GM21381 (cell line): ENCODE measurements around the gene C3AR1.
"Not testable (repeated sequence)": the region's sequence is repeated elsewhere in the genome, so short reads cannot be mapped to it uniquely, and the experiment has no call there.

ENCODE experiments used
- ATAC-seq: cut with Tn5 transposase; IDR thresholded peaks from one replicate; pipeline ENCODE4 v1.9.1; 2021; ENCODE audit warnings: mild to moderate bottlenecking, moderate library complexity; ENCODE audit not compliant: unreplicated experiment

The C3AR1 gene

DNA sequence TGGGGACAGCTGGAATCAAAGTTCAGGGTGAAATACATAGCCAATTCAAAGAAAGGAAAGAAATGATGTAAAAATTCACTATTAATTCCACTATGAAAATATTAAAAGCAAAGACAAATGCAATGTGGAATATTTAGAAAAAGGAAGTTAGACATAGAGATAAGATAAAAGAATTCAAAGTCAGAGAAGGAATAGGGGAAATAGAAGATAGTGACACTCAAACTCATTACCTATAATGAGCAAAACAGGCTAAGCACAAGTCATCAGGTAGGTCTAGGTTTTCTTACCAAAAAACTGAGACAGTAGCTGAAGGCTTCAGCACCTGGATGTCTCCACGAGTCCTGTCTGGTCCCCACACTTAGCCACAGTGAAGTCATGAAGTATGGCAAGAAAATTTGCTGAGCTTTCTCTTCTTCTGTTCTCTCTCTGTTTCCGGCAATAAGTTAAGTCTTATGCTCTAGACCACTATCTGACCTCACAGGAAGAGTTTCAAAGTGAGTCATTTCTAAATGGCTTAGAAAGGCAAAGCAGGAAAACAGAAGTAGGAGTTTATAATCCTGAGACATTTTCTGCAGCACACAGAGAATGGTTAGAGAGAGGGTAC is at the start of gene C3AR1:
Gene C3AR1 (minus strand): TSS at position 369 of the 604 bp plus-strand sequence. CDS start 6,174 bp downstream, outside the sequence.
- peak; percentile 65 for ATAC-seq

DNA sequence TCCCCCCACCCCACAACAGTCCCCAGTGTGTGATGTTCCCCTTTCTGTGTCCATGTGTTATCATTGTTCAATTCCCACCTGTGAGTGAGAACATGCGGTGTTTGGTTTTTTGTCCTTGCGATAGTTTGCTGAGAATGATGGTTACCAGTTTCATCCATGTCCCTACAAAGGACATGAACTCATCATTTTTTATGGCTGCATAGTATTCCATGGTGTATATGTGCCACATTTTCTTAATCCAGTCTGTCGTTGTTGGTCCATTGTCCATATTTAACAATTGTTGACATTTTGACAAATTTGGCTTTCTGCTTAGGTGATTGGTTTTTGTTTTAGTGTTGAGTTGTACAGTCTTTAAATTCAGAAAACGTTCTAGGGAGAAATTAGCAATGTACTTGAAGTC is 47.0 kb upstream of the C3AR1 start:
- ATAC-seq: not testable (repeated sequence)

DNA sequence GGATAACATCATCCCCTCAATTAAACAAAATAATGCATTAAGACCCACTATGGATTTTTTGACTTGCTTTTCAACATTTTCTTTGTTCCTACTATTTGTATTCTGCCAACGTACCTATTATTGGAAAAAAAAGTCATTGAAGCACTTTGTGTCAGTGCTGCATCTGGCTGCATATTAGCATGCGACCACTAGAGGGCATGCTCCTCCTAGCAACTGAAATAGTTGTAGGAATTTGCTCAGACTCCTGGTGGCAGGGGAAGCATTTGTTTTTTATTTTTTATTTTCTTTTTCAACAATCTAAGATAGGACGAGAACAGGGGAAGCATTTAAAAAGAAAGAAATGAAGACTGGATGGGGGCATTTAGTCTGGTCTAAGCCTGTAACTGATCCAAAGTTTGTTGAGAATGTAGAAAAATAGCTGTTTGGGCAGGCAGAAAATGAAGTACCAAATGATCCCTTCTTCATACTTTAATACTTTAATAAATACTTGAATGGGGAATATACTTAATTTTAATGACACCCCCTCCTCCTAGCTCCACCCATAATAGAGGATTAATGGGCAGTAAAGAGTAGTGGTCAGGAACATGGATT is 42.7 kb upstream of the C3AR1 start:
- ATAC-seq: peak; percentile 51

DNA sequence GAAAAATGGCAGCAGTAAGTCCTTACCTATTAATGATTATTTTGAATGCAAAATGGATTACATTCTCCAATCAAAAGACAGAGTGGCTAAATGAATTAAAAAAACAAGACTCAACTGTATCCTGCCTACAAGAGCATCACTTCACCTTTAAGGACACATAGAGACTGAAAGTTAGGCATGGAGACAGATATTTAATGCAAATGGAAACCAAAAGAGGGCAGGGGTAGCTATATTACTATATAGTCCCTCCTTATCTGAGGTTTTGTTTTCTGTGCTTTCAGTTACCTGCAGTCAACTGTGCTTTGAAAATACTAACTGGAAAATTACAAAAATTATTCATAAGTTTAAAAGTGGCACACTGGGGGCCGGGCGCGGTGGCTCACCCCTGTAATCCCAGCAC is 33.1 kb upstream of the C3AR1 start:
- ATAC-seq: no peak

DNA sequence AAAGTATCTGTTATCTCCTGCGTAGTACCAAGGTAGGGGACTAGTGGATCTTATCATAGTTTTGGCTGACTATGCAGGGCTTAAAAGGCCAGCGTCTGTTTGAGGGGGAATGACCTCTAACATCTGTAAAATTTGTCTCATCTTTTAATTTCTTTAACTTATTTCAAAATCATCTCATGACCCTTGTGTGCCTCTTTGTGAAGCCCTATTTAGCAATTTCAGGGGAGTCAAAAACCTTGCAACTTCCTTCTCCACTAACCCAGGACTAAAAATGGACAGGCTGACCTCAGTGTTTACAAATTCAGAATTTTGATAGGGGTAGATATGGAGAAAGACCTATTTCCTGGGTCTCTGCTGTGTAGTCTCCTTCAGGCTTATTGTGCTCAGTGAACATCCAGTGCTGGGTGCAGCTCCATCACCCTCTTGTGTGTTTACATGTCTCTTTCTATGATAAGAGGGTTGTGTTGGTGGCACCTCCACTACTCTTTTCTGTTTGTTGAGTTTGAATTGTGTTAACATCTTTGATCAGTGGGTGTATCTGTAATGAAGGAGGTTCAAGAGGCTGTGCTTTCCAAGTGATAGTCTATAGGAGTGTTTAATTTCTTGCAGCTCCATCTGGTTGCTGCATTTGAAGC is 30.2 kb upstream of the C3AR1 start:
- ATAC-seq: no peak

DNA sequence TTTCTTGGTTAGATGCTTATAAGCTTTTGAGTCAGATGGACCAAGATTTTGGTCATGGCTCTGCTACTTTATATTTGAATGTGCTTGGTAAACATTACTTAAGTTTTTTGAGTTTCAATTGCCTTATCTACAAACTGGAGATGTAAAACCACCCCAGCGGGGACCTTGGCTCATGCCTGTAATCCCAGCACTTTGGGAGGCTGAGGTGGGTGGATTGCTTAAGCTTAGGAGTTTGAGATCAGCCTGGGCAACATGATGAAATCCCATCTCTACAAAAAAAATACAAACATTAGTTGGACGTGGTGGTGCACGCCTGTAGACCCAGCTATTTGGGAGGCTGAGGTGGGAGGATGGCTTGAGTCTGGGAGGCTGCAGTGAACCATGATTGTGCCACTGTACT is 27.1 kb upstream of the C3AR1 start:
- ATAC-seq: no peak

DNA sequence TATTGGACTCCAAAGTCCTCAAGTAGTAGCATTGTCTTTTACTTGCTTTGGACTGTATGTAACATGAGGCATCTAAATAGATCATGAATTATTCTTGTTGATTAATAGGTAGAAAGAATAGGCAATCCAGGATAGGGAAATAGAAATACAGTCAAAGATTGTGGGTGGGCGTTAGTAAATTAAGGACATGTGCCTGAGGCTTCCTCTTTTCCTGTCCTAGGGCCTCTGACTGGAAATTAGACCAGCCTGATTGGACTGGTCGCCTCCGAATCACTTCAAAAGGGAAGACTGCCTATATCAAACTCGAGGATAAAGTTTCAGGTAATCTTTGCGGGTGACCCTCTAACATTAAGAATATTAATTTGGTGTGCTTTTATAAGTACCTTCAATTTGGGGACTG is 23.6 kb upstream of the C3AR1 start:
- no peak for ATAC-seq

DNA sequence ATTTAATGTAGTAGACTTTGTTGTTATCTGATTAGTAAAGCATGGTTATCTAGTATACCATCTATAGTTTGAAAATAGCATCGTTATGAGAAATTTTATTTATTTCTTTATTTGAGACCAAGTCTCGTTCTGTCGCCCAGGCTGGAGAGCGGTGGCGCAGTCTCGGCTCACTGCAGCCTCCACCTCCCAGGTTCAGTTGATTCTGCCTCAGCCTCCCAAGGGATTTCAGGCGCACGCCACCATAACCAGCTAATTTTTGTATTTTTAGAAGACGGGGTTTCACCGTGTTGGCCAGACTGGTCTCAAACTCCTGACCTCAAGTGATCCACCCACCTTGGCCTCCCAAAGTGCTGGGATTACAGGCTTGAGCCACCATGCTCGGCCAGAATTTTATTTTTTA is 23.1 kb upstream of the C3AR1 start:
- not testable (repeated sequence) for ATAC-seq

DNA sequence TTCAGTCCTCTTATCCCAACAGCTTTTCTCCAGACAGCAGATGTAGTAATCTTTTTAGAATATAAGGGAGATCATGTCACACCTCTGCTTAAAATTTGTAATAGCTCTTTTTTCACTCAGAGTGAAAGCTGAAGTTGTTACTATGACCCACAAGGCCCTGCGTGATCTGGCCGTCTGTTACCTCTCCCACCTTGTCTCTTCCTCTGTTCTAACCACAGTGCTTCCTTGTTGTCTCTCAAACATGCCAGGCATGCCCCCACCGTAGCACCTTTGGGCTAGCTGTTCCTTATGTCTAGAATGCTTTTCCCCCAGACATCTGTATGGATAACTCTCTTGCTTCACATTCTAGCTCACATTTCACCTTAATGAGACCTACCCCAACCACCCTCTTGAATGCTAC is 22.4 kb upstream of the C3AR1 start:
- ATAC-seq: peak; percentile 79

DNA sequence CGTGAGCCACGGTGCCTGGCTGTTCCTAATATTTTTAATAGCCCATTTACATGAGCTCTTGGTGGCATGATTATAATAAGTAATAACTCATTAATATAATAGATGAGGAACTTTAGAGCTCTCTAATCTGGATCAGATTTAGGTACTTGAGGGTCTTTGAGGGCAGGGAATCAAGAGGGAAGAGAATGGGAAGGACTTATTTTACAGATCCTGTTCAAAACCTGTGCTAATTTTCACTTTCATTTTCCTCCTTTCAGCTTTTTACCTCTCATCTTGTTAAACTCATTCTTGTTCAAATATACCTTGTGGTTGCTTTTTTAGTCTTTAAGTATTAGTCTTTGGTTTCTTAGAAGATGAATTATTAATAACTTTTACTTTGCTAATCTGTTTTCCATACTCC is 21.5 kb upstream of the C3AR1 start:
- no peak for ATAC-seq

DNA sequence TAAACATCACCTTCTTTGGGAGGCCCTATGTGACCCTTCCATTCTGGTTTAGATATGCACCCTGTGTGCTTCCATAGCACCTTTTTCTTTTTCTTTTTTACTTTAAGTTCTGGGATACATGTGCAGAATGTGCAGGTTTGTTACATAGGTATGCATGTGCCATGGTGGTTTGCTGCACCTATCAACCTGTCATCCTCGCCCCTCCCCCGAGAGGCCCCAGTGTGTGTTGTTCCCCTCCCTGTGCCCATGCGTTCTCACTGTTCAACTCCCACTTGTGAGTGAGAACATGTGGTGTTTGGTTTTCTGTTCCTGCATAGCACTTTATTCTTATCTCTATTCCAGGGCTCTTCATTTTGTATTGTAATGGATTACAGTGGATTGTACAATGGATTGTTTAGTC is 18.2 kb upstream of the C3AR1 start:
- ATAC-seq: not testable (repeated sequence)

DNA sequence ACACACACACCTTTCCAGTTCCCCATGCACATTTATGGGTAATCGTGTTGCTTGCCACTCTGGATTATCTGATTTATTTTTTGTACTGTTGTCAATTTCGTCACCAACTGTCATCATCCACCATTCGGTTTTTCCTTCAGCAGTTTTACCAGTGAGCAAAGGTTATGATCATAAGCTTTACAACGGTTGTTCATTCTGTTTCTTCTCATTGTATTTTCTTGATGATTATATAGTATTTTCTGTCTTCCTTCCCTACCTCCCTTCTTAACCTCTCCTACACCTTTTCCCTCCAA is 16.6 kb upstream of the C3AR1 start:
- ATAC-seq: no peak

DNA sequence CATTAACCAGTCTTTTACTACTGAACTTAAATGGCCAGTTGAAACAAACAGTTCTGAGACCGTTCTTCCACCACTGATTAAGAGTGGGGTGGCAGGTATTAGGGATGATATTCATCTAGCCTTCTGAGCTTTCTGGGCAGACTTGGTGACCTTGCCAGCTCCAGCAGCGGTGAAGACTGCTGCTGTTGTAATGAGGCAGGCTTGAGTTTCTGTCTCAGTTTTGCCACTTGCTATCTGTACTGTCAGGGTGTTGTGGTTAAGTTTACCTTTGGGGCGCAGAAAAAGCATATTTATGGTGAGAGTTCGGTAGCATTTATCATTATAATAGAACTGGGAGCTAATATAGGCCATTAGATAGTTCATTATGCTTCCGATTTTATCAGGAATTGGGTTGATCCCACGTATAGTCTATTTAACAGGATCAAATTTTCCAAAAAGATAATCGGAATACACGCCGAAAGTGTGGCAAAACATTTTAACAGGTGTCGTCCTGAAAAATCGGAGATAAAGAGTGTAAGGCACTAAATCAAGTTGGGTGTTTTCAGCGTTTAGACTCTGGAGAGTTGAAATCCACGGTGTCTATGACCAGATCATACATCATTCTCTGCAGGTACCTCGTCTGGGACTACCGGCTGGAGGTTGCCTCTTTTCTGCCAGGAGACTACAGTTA is 15.2 kb upstream of the C3AR1 start:
- no peak for ATAC-seq

DNA sequence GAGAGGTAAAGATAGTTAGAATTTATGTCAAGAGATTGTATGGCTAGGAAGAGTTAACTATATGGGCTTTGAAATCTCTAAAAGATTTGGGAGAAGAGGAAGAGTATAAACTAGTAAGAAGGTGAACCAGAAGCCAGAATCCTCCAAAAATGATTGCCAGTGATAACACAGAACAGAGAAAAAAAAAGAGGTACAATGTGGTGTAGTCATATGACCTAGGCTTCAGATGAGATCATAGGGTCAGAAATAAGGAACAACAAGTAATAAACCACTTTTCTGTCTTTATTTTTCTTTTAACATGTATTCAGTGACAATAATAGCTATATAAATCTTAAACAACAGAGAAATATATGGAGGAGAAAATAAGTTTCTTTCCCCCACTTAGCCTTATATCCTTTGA is 14.0 kb upstream of the C3AR1 start:
- no peak for ATAC-seq

DNA sequence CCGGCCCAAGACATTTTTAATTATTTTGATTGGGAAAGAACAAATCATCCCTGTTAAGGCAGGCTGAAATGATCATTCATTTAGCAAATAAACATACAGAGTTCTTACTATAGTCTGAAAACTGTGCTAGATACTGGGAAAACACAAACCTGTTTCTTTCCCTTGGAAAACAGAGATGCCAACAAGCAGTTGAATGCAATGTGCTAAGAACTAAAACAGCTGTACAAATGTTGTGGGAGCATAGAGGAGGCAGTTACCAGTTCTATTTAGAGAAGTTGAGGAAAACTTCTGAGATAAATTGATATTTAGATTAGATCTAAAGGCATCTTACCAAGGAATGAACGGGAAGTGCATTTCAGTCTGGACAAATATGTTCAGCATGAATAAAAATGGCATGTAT is 12.8 kb upstream of the C3AR1 start:
- no peak for ATAC-seq

DNA sequence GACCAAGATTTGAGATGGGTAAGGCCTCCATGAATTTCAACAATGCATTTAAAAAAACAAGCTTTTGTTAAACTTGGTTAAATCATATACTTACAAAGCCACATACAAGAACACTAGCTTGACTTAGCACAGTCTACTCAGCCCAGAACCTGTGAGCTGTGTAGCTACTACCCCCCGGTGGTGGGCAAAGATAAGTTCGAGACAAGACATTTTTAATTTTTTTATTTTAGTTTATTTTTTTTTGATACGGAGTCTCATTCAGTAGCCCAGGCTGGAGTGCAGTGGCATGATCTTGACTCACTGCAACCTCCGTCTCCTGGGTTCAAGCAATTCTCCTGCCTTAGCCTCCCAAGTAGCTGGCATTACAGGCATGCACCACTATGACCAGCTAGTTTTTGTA is 12.2 kb upstream of the C3AR1 start:
- no peak for ATAC-seq

DNA sequence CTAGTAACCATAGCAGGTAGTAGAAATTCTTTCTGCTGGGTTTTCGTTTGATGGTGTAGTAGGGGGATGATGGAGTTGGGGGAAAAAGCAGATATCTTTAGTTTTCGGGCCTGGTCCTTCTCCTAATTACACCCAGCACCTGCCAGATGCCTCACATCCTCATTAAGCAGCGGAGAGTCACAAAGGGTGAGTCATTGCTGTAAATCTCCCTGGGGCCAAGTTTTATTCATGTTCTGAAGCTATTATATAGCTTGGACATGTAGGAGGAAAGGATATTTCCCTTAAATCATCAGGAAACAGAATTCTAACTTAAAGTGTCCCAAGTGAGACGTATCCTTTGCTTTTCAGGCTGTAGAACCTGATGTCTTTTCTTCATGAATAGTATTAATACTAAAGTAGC is 11.0 kb upstream of the C3AR1 start:
- no peak for ATAC-seq

DNA sequence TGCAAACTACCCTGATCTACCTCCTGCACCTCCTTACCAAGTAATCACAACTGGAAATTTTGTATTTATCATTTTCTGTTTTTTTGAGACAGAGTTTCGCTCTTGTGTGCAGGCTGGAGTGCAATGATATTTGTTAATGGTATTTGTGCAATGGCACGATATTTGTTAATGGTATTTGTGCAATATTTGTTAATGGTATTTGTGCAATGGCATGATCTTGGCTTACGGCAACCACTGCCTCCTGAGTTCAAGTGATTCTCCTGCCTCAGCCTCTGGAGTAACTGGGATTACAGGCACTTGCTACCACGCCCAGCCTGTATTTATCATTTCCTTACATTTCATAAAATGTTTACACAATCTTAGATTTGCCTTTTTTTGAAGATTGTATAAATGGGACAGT is 10.2 kb upstream of the C3AR1 start:
- no peak for ATAC-seq

DNA sequence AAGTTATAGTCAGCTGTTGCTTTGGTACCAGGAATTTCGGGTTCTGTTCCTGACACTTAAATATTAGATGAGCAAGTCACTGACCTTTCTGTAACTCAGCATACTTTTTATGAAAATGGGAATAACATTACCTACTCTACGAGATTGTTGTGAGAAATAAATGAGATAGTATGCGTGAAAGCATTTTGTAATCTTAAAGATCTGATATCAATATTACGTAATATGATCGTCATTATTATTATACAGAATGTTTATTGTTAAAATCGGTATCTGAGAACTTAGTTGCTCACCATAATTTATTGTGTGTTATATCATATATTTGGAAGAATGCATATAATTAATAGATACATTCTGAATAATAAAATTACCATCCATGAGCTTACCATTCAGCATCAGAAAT is 9.8 kb upstream of the C3AR1 start:
- no peak for ATAC-seq

DNA sequence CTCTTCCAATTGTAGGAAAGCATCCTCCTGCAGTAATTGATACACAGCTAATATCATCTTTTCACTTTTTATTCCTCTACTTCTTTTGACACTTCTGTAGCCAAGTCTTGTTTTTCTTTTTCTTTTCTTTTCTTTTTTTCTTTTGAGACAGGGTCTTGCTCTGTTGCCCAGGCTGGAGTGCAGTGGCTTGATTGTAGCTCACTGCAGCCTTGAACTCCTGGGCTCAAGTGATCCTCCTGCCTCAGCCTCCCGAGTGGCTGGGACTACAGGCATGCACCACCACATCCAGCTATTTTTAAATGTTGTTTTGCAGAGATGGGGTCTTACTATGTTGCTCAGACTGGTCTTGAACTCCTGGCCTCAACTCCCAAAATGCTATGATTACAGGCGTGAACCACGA is 5.7 kb upstream of the C3AR1 start:
- not testable (repeated sequence) for ATAC-seq

DNA sequence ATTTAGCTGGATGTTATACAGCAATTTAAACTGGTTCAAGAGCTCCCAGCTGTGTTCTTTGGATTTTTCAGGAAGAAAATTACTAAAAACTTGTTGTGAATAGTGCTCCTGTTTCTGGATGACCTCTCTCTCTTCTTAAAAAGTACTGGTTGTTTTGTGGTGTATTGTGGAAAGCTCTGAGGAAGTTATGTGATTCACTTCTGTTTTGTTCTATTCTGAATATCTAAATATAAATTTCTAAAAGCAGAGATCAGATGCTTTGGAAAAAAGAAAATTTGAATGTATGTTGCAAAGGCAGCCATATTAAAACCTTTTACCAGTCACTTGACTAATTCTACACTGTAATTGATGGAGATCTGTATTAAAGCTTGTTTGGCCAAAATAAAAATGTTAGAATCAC is 3.4 kb upstream of the C3AR1 start:
- ATAC-seq: no peak

DNA sequence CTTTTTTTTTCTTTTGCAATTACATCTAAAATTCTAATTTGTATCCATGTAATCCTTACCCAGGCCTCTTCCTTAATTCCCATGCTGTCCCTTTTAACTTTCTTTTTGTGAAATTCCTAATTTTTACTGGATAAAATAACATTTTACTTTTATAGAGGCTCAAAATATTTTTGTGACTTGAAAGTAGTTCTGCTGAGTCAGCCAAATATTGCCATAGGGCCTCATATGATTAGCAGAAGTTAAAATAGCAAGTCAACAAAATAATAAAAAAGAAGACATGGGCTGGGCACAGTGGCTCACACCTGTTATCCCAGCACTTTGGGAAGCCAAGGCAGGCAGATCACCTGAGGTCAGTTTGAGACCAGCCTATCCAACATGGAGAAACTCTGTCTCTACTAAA is 2.0 kb downstream of the C3AR1 start:
- no peak for ATAC-seq
